GM18499 (cell line): ENCODE data around the gene HOXA11.

ENCODE experiments used
- ATAC-seq: cut with Tn5 transposase; IDR thresholded peaks from one replicate; pipeline ENCODE4 v1.9.1; 2021; ENCODE audit warnings: moderate number of reproducible peaks; ENCODE audit not compliant: insufficient read depth, unreplicated experiment

The HOXA11 gene

DNA sequence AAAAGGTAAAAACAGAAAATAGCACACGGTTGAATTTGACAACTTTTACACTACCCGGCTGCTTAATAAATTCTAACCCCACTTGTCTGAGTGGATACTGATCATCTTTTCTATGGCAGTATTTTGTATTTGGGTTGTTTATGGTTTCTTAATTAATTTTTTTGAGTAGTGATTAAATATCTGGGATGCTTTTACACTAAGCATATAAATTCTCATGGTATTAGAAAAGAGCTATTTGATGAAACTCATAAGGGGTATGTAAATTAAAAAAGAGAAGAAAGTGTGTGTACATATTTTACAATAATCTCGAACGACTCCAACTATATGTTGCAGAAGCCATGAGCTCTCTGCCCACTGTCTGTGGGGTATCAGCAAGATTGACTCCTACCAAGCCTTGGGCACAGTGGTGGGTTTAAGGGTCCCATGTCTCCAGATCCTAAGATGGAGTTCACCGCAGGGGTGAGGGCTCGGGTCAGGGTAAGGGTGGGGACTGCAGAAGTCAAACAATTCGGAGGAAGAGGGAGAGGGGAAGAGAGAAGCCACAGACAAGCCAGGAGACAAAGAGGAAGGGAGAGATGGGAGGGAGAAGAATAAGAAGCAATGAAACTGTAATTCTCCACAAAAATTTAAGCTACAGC lies 22.4 kb upstream of the HOXA11 start:
- ATAC-seq = no peak

DNA sequence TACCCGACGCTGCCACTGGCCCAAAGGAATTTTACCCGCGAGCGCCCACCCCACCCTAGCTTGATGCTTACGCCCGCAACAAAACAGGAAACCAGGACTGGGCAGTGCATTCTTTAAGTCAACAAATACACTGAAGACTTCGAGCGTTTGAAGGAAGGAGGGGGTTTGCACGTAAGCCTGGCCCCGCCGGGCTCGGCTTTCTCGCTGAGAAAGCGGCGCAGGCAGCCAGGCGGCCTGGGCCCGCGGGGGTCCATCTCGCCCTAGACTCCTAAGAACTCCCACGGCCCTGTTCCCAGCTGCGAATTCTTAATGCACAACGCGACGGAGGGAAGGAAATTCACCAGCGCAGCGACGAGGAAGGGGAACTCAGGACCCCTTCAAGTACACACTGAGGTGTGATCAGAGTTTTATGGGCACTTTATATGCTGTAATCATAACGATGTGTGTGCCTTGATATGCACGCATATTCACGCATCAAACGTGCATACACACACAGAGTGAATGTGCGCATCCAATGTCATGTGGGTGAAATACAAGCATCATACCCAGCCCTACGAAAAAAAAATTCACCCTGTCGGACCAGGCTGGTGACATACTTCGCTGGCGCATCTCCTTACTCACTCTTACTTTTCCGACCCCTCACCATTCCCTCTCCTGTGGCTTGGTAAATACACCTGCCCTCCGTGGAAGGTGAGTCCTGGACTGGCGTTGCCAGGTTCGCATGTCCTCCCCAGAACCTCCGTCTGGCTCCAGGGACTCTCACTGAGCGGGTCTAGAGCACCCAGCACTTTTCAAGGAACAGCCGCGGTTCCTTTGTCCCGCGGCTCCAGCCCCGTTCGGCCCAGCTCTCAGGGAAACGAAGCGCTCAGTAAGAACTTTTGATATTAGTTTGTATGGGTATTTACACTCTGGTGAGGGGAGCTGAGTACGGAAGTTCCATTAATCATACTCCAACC lies 20.6 kb upstream of the HOXA11 start:
- no peak for ATAC-seq

DNA sequence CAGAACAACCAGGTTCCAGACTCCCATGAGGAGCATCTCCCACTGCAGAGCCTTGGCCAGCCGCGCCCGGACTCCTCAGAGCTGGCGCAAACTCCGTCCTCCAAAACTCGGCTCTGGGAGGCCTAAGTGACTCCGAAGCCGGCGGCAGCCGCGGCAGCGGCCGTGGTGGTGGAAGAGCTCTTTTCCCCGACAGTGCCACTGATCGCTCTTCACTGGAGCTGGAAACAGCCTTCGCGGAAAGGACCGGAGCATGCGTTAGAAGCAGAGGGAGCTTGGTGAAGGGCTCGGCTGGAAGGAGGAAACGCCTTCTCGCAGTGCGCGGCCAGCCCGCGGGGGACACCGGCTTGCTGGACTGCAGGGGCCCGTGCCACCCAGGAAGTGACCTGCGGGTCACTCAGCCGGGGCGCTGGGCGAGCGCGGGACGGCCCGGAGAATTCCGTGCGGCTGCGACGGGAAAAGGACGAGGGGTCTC lies 19.9 kb upstream of the HOXA11 start:
- ATAC-seq = no peak

DNA sequence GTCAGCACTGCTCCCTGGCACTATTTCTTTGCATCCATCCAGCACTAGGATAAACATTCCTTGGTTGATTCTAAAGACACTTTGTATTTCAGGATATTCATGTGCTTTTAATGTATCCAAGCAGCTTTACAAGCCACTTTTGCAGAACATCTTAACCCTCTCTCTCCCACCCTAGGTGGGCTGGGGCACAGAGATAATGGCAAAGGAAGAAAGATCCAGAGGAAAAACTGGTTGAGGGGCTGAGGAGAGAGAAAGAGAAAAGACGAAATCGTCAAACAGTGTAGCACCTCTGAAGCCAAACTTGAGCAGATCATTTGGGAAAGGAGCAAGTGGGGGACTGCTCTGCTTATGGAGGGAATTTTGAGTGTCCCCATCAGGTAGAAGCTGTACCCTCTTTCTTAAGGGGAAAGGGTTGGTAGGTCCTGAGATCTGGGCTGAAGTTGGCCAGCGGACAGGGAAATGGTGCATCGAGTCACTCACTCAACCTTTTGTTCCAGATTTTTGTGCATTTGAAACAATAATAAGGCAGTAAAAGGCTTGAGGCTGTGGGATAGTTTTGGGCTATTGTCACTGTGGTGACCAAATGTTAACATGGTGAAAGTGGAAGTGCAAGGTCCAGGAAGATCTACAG lies 19.0 kb upstream of the HOXA11 start:
- no peak for ATAC-seq

DNA sequence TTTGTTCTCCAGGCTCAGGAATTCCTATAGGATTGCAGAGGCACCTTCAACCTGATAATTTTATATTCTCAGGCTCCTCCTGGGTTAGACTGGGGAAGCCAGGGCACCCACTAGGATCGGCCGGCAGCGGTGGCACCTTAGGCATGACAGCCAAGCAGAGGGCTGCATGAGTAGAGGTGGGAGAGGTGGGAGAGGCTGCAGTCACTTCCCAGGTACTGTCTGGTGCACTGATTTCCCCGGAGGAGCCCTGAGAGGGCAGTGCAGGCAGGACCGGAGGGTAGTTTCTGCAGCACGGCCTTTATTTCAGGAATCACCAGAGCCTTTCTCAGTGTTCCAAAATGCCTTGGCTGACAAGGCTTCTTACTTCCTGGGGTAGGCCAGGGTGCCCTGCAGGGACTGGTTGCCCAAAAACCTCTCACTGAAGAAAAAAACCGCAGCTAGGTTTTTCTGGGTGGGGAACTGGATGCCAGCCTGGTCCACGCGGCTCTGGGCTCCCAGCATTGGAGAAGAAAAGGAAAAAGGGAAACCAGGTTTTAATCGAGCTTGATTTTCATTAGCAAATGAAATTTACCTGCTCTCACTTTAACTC lies 18.4 kb upstream of the HOXA11 start:
- ATAC-seq = no peak

DNA sequence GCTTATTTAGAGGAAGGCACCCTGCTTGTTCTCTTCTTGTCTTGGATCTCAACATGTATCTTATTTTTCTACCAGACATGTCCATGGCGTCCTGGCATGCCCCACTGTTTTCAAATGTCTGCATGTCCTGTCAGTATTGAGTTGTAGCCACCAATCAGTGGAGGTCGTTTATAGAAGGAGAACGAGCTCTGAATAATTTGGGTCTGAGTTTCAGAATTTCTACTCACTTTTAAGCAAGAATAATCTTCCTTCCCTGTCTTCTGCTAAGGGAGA lies 17.8 kb upstream of the HOXA11 start:
- ATAC-seq = no peak

DNA sequence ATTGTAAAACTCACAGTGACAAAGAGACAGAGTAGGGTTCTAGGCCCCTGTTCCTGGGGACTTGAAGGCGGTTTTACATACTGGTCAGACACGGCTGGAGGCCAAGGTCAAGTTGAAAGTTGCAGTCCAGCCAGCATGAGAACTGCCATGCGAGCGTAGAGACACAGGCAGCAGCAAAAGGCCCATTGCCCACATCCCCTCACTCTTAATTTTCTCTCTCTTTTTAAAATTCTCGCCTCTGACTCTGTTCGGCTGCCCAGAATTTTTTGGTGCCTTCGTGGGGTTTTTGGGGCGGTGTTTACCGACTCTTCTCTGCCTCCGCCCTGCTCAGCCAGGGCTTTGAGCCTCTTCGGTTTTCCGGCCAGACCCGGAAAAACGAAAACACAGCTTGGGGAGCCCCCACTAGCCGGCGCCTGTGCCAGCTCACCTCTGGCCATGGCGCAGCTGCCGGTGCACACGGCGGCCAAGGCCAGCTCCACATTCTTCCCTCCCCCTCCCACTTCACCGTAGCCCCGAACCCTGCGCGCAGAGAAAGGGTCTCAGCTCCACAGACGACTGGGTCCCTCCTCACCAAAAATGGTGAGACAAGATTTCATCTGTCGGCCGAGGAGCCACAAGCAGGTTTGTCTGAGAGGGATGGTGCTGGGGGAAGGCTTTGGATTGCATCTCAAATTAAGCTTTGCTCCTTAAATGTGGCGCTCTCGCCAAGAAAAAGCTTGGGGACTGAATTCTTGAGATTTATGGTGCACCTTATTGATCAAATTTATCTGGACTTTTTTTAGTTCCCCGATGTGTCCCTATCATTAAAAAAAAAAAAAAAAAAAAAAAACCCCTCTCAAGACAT lies 17.2 kb upstream of the HOXA11 start:
- ATAC-seq = no peak

DNA sequence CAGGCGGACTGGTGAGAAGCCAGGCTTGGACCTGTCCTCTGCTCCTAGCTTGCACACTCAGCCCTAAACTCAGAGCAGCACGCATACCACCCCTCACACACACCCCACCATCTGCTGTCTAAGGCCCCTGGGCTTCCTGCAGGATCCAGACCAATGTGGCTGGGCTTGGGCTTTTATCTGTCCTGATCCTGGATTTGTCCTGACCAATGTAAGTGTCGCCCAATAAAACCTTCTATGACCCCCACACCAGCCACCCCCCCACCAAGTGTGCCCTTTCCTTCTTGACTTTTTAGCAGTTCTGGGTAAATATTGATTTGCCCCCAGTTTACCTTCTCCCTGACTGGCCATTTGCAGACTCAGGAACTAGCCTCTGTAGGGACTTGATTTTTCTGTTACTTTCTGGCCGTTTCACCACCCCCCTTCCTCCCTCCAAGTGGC lies 16.6 kb upstream of the HOXA11 start:
- no peak for ATAC-seq

DNA sequence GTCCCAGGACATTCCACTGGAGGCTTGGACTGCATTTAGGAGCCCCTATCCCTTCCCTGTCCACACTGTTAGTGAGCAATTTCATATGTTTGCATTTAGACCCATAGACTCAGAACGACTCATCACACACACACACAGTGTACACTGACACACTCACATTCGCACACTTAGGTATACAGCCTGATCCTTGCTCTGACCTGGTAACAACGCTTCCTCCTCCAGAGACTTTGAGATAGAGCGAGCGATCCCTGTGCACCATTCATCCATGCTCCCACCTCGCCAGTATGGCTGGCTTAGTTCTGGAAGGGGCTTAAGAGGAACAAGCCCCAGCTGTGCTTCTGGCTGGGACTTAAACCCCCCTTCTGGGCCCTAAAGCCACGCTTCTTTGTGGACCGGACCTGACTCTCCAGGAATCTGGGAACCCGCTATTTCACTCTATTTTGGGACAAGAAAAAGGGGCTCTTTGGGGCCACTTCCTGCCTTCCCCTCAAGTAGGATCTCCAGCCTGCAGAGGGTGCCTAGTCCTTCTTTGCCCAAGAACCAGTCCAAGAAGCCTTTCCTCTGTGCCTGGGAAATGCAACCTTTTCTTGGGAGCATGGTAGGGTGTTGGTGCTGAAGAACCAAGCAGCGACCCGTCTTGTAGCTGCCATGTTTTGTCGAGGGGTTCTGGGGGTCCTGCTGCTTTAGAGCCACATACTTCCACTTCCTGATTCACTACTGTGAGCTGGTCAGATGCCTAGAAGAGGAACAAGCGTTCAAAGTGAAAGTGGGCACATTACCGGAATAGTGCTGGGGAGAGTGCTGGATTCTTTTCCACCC lies 15.9 kb upstream of the HOXA11 start:
- ATAC-seq = no peak

DNA sequence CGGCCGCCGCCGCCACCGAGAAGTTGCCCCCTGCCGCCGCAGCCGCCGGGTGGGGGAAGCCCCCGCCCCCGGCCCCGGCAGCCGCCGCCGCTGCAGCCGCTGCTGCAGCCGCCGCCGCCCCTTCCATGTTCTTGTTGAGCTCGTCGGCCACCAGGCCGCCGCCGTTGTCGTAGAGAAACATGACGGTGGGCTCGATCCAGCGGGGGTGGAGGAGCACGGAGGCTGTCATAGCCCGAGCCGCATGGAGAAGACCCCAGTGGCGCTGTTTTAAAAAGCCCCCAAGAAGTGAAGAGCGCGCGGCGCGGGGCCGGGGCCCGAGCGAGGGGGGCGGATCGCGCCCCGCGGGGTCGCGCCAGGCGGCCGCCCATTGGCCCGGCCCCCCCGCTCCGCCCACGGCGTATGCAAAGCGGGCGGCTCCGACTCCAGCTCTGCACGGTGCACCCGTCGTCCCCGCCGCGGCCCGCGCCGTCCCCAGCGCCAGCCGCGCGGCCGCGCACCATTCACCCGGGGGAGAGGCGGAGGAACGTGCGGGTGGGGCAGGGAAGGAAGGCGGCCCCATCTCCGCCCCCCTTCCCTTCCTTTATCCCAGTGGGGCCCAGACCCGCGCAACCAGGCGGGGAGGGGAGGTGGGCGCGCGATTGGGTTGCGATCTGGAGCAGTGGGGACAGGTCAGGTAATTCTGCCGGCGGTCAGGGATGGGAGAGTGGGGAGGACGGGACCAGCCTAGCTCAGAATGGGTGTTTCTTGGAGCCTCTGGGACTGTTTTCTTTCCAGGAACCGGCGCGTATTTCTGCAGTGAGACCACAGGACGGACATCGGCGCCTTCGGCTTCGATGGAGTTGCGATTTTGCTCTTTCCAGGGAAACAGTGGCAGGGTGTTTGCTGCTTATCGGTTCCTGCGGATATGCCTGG lies 15.1 kb upstream of the HOXA11 start, which contains the start of gene HOXA13:
Gene HOXA13, minus strand, starts transcription at position 243 of the 912 bp plus-strand sequence. Its CDS starts 14 bp downstream, at position 229.
- no peak for ATAC-seq

DNA sequence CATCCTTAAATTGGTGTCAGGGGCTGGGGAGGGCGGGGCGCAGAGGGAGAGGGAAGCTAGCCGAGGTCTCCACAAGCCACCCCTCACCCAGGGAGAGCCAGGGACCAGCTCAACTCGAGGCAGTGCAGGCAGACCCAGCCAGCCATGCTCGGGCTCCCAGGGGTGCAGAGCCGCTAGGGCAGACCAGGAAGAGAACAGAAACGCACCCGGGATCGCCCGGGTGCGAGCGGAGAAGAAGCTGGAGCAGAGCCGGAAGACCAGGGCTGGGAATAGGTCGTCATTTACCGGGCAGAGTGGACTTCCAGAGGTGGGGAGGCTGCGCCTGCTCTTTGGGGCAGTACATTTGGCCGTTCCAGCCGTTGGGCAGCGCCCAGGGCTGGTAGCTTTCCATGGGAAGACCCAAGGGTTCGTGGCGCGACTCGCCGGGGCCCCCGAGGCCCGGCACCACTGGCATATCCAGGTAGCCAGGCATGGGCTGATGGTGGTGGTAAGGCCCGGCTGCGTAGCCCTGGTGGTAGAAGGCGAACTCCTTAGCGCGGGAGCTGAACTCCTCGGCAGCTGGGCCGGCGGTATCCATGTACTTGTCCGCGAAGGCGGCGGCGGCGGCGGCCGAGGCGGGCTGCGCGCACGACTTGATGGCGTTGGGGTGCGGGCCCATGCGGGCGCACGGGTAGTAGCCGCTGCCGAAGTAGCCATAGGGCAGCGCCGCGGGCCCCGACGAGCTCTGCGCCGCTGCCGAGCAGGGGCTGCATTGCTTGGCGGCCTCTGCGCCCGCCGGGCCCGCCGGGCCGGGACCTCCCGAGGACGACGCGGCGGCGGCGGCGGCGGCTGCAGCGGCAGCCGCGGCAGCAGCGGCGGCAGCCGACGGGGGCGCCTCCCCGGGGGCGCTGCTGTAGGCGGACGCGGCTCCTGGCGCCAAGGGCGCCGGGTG lies 14.1 kb upstream of the HOXA11 start:
- ATAC-seq = no peak

DNA sequence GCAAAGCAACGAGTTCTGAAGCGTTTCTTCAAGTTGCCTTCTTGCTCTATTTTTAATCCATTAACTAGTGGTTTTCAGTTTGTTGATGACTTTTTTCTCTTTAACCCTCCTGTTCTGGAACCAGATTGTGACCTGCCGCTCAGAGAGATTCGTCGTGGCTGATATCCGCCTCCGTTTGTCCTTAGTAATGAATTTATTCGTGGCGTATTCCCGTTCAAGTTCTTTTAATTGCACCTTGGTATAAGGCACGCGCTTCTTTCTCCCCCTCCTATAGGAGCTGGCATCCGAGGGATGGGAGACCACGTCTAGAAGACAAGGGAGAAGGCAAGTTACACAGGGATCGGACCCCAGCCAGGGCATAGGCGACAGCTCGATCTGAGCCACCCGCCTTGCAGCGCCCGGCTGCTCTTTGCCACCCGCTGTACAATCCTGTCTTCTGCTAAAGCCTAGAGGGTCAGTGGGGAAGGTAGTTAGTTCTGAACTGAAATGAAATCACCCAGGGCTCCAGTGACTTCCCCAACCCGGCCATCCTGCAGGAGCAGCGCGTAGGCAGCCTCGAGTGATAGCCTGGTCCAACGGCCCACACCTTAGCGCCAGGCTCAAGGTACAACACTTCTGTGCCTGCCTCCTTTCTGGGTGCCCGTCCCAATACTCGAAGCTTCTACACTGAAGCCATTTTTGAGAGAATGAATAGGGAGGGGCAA lies 13.3 kb upstream of the HOXA11 start:
- ATAC-seq = no peak

DNA sequence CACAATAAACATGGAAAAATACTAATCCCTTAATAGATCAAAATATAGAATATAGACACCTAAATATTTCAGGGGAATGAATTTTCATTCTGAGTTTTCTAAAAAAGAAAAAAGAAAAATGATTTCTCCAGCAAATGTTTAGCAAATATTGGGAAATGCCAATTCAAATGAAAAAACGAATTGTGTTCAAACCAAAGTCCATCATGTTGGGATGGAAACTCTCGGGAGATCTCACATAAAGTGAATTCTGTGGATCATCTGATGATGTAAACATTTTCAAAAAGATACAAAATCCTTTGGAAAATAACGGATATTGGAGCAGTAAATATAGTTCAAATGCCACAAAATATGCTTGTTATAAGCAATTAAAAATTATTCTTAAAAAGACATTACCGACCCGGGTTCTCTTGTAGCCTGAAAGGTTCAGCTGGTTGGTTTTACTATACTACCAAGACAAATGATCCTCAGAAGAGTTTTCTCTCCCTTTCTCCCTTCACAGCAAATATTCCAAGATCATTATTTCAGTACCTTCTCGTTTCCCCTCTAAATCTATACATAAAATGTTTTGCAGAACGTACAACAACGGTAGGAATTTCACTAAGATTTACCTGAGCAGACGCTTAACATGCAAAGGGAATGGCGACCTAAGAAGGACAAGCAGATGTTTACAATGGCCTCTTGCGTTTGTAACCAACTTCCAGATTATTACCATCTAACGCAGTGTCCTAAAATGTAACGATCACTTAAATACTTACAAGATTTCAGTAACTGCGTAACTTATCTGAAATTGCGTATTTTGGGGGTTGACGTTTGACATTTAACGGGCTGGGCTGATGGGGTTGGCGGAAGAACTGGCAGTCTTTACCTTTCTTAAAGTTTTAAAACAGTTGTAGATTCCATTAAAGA lies 12.4 kb upstream of the HOXA11 start:
- no peak for ATAC-seq

DNA sequence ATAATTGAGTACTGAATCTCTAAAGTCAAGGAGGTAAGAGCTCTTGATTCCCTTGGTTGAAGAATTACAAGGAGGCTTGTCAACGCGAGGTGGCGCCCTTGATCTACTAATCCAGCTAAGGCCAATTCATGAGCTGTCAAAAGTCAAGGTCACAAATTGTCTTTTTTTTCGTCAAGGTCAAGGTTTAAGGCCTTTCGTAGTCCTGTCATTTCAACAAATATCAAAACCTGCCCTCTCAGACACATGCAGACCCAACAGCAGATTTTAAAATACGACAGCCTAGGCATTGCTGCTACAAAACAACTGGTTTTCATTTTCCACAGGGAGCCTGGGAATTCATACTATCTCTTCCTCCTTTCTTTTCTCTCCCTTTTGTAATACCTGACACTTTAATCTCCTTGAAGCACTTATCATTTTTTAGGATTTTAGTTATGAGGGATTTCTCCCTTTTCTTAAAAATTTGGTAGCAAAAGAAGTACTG lies 11.3 kb upstream of the HOXA11 start:
- ATAC-seq = no peak

DNA sequence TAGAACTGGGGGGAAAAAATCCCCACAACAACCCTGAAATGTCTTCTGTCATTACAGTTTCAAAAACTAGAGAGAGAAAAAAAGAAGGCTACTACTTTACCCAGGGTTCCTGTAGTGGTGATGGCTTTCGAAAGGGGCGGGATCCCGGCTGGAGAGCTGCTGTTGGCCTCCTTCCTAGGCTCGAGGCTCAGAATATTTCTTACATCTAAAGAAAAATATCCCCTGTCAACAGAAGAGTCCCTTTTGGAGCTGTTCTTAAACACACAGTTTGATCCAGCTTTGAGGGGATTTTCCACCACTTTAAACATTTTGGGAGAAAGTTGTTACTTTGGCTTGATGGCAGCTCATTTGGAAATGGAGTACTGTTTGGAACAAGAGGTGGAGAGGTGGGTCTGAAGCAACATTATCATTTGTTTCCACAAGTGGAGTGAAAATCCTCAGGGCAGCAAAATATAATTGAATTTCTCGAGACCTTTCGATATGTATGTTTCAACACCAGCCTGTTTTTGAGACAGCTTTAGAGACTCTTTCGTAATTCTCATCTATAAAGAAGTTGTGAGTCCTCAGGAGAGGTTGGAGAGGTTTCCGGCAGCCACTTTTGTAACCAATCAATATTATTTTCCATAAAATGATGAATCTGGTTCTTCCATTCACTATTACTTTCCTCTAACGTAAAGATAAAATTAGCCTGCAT lies 9.8 kb upstream of the HOXA11 start:
- no peak for ATAC-seq
